ENCODE measurements around the gene GIT1. TPM values are rescaled to one million over a fixed set of nuclear protein-coding genes. Genes with fewer than 3 reads are reported as not detected.

GIT1 gene
- total and polyA plus RNA-seq, 2 of the 13 experiments (the other 11 are each of a cell fraction or from before 2014, with no cell fraction given) = 14.2 to 30.8 TPM

DNA sequence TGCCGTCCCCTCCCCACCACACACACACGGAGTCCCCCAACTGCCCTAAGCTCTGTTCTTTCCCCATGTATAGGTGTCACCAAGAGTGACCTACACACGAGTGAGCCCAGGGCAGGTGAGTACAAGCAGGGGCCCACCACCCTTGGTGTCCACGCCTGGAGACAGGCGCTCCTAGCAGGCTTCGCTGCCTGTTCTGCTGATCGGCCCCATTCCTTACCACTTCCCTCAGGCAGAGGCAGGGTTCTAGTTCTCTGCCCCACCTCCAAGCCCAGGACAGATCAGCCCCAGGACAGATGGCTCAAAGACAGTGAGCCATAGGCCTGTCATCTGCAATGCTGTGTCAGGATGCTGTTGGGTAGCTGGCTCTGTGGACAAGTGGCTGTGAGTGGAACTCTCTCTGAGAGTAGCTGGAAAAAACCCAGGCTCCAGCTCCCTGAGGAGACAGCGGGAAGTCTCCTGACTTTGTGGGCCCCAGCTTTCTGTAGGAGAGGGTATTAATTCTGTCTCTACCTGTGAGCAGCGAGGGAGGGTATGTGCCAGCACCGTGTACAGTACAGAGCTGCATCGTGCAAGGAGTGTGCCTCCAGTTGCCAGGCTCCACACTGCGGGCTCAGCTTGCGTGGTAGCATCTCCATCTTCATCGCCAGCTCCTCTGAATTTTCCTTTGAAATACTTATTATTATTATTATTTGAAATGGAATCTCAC lies 20.1 kb downstream of the GIT1 start (continued):
- TF ChIP-seq, protein P1, sequence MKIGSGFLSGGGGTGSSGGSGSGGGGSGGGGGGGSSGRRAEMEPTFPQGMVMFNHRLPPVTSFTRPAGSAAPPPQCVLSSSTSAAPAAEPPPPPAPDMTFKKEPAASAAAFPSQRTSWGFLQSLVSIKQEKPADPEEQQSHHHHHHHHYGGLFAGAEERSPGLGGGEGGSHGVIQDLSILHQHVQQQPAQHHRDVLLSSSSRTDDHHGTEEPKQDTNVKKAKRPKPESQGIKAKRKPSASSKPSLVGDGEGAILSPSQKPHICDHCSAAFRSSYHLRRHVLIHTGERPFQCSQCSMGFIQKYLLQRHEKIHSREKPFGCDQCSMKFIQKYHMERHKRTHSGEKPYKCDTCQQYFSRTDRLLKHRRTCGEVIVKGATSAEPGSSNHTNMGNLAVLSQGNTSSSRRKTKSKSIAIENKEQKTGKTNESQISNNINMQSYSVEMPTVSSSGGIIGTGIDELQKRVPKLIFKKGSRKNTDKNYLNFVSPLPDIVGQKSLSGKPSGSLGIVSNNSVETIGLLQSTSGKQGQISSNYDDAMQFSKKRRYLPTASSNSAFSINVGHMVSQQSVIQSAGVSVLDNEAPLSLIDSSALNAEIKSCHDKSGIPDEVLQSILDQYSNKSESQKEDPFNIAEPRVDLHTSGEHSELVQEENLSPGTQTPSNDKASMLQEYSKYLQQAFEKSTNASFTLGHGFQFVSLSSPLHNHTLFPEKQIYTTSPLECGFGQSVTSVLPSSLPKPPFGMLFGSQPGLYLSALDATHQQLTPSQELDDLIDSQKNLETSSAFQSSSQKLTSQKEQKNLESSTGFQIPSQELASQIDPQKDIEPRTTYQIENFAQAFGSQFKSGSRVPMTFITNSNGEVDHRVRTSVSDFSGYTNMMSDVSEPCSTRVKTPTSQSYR (CRISPR knock-in tag; IDR thresholded peaks at IDR 0.05; ENCODE audit: borderline replicate concordance) = no peak
- TF ChIP-seq MZF1 (CRISPR knock-in tag; IDR thresholded peaks at IDR 0.05; ENCODE audit: borderline replicate concordance) = no peak
- TF ChIP-seq, protein P2, sequence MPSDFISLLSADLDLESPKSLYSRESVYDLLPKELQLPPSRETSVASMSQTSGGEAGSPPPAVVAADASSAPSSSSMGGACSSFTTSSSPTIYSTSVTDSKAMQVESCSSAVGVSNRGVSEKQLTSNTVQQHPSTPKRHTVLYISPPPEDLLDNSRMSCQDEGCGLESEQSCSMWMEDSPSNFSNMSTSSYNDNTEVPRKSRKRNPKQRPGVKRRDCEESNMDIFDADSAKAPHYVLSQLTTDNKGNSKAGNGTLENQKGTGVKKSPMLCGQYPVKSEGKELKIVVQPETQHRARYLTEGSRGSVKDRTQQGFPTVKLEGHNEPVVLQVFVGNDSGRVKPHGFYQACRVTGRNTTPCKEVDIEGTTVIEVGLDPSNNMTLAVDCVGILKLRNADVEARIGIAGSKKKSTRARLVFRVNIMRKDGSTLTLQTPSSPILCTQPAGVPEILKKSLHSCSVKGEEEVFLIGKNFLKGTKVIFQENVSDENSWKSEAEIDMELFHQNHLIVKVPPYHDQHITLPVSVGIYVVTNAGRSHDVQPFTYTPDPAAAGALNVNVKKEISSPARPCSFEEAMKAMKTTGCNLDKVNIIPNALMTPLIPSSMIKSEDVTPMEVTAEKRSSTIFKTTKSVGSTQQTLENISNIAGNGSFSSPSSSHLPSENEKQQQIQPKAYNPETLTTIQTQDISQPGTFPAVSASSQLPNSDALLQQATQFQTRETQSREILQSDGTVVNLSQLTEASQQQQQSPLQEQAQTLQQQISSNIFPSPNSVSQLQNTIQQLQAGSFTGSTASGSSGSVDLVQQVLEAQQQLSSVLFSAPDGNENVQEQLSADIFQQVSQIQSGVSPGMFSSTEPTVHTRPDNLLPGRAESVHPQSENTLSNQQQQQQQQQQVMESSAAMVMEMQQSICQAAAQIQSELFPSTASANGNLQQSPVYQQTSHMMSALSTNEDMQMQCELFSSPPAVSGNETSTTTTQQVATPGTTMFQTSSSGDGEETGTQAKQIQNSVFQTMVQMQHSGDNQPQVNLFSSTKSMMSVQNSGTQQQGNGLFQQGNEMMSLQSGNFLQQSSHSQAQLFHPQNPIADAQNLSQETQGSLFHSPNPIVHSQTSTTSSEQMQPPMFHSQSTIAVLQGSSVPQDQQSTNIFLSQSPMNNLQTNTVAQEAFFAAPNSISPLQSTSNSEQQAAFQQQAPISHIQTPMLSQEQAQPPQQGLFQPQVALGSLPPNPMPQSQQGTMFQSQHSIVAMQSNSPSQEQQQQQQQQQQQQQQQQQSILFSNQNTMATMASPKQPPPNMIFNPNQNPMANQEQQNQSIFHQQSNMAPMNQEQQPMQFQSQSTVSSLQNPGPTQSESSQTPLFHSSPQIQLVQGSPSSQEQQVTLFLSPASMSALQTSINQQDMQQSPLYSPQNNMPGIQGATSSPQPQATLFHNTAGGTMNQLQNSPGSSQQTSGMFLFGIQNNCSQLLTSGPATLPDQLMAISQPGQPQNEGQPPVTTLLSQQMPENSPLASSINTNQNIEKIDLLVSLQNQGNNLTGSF (CRISPR knock-in tag; IDR thresholded peaks at IDR 0.05) = 0 out of 2 replicates have a peak, but pooled peaks have one; percentile 7
- no peak for TF ChIP-seq TMF1 (CRISPR knock-in tag; IDR thresholded peaks at IDR 0.05; ENCODE audit: low read depth)
- TF ChIP-seq HMGA1 (CRISPR knock-in tag; conservative IDR thresholded peaks at IDR 0.05) = no peak
- TF ChIP-seq ZNF143 (CRISPR knock-in tag; IDR thresholded peaks at IDR 0.05) = no peak
- 0 out of 2 replicates have a peak, but pooled peaks have one; percentile 4 for TF ChIP-seq ZNF619 (CRISPR knock-in tag; IDR thresholded peaks at IDR 0.05)
- TF ChIP-seq ZNF501 (CRISPR knock-in tag; IDR thresholded peaks at IDR 0.05) = peak; percentile 58; the same call in 1 of the 2 replicates
